Measurements from ENCODE around the gene LAMA2. TPM values are rescaled to one million over a fixed set of nuclear protein-coding genes. Genes with fewer than 3 reads are reported as not detected.

The LAMA2 gene
- total and polyA plus RNA-seq, 2 of the 8 experiments (the other 6 are each of a cell fraction or from before 2014, with no cell fraction given): 1.3 to 3.8 TPM

DNA sequence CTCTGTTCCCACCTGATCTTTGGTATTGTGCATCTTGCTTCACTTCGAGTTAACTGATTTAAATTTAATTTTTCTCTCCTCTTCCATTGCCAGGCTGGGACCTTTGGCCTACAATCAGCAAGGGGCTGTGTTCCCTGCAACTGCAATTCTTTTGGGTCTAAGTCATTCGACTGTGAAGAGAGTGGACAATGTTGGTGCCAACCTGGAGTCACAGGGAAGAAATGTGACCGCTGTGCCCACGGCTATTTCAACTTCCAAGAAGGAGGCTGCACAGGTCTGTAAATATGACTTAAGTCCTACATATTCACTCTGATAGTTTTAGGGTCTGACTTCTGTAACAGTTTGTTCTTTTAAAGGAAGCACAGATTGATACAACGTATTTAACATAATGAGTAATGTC lies 414.7 kb downstream of the LAMA2 start:
- Histone ChIP-seq H2AFZ (ENCODE audit: low read length) (no peak overlapping the region), H4K20me1 (replicated peaks in 1 of 2; ENCODE audit: control insufficient read depth in 1 of 2, insufficient read depth in 2 of 2, low read length in 2 of 2) (no peaks in the 10 kb centered on the region), H3K14ac (ENCODE audit: insufficient read length) (no peak overlapping the region), H3K56ac (replicated peaks; ENCODE audit: insufficient read length, low read depth, low read length) (no peak overlapping the region), H2BK5ac (ENCODE audit: low read depth, low read length) (no peak overlapping the region), H2BK20ac (ENCODE audit: low read length) (no peak overlapping the region), H2BK15ac (ENCODE audit: low read length) (no peak overlapping the region), H2BK12ac (ENCODE audit: low read depth, low read length) (no peak overlapping the region; the same call in 1 of the 2 replicates), H3K79me2 (ENCODE audit: control insufficient read depth in 1 of 2, insufficient read depth in 2 of 2, low read length in 2 of 2) (no peaks in the 10 kb centered on the region), H2AK5ac (ENCODE audit: low read depth, low read length) (no peak overlapping the region), H3K18ac (ENCODE audit: extremely low read depth, low read length) (no peak overlapping the region), H3K4me3 (ENCODE audit: extremely low read depth in 1 of 4, insufficient read depth in 2 of 4, low read depth in 3 of 4, low read length in 4 of 4) (no peak overlapping the region), H3K23ac (ENCODE audit: insufficient read length) (no peak overlapping the region), H2BK120ac (replicated peaks; ENCODE audit: low read depth, low read length) (no peak overlapping the region), H3K27me3 (replicated peaks in 1 of 4; ENCODE audit: control insufficient read depth in 3 of 4, extremely low read depth in 1 of 4, insufficient read depth in 3 of 4, low read length in 3 of 4) (no peaks in the 10 kb centered on the region), H3K27ac (ENCODE audit: low read depth, low read length) (no peak overlapping the region), H3K9me3 (ENCODE audit: insufficient read depth in 2 of 2, low read depth in 1 of 2, low read length in 1 of 2) (no peaks in the 10 kb centered on the region), H4K8ac (ENCODE audit: extremely low read depth, insufficient read depth, low read length) (no peak overlapping the region), H3K4ac (replicated peaks; ENCODE audit: insufficient read length, low read depth, low read length) (no peak overlapping the region), H4K5ac (ENCODE audit: insufficient read length, low read depth, low read length) (no peak overlapping the region), H3K9ac (replicated peaks in 1 of 4; ENCODE audit: extremely low read depth in 1 of 4, low read depth in 3 of 4, low read length in 3 of 4) (no peak overlapping the region), H3K79me1 (ENCODE audit: low read depth, low read length) (no peaks in the 10 kb centered on the region), H3K4me2 (ENCODE audit: insufficient read depth in 1 of 2, low read depth in 2 of 2, low read length in 2 of 2) (no peak overlapping the region), H3K23me2 (ENCODE audit: low read depth, low read length) (no peaks in the 10 kb centered on the region), H3K4me1 (replicated peaks in 1 of 4; ENCODE audit: control insufficient read depth in 3 of 4, insufficient read depth in 4 of 4, low read length in 3 of 4) (no peaks in the 10 kb centered on the region), H4K91ac (replicated peaks; ENCODE audit: insufficient read length, low read length) (no peak overlapping the region), H3K36me3 (ENCODE audit: control insufficient read depth in 2 of 4, insufficient read depth in 4 of 4, low read length in 3 of 4) (no peaks in the 10 kb centered on the region)
- ChIA-PET POLR2A (ENCODE audit: partially characterized antibody) (interaction anchor here (0.6 kb wide), 1 partner anchor 38 kb away, joined by 3 read pairs; no protein-coding TSS in a partner anchor), CTCF (ENCODE audit: partially characterized antibody) (no interaction called here)
- FAIRE-seq (no peak), DNase-seq (ENCODE audit: low read depth in 1 of 2, low spot score in 2 of 2) (no peak)
- 88% methylated on average over 5 of the region's 5 CpGs; no CpG with 5 or more reads in 1 of the 2 experiments for WGBS, 2 experiments (ENCODE audit: extremely low coverage in 1 of 2, insufficient coverage in 1 of 2, insufficient read length in 1 of 2, insufficient replicate concordance in 2 of 2, low coverage in 1 of 2, low lambda C conversion rate in 2 of 2, missing lambda C conversion rate in 1 of 2)
- TF ChIP-seq PHF8 (conservative IDR thresholded peaks at IDR 0.05; ENCODE audit: low read depth, low read length) (no peak), RBBP5 (IDR thresholded peaks at IDR 0.05; ENCODE audit: borderline replicate concordance, low read depth, low read length) (no peak), CREB1 (IDR thresholded peaks at IDR 0.05) (no peak), SUZ12 (IDR thresholded peaks at IDR 0.05; ENCODE audit: low read length) (no peak), ZNF274 (IDR thresholded peaks at IDR 0.05; ENCODE audit: borderline replicate concordance, extremely low read depth, low read length) (no peak), MAFK (IDR thresholded peaks at IDR 0.05; ENCODE audit: low read depth, low read length) (no peak), HDAC2 (IDR thresholded peaks at IDR 0.05; ENCODE audit: borderline replicate concordance in 1 of 2, low read depth in 2 of 2, low read length in 2 of 2) (no peak), TAF7 (optimal IDR thresholded peaks at IDR 0.05; ENCODE audit: borderline replicate concordance, low read depth, low read length) (no peak), KDM4A (IDR thresholded peaks at IDR 0.05; ENCODE audit: low read depth, low read length, severe bottlenecking) (no peak), CHD2 (IDR thresholded peaks at IDR 0.05; ENCODE audit: low read length) (no peak), SP1 (IDR thresholded peaks at IDR 0.05; ENCODE audit: low read depth, low read length) (no peak)
